H1 (cell line): Measurements from ENCODE around the gene NCEH1. TPM values are rescaled to one million over a fixed set of nuclear protein-coding genes. Genes with fewer than 3 reads are reported as not detected.
A peak's percentile ranks its signal among the peaks of the same experiment; 100 is the strongest.

Experiments used
- CTCF ChIA-PET: fragments of 300-600 bp; sonication (Branson Sonifier 250); formaldehyde crosslinking; loops from one replicate; lab custom pipeline; 2021; ENCODE audit not compliant: partially characterized antibody; lab: Charles Lee
- POLR2A ChIA-PET: fragments of 300-600 bp; sonication (Branson Sonifier 250); formaldehyde crosslinking; loops from one replicate; lab custom pipeline; 2021; ENCODE audit warnings: inconsistent platforms; ENCODE audit not compliant: partially characterized antibody; lab: Charles Lee
- DNase-seq, 2 experiments: peaks; one replicate each; pipeline versions ENCODE4 v3.0.0 to v3.0.0-alpha.2; 2010 to 2022; ENCODE audit warnings: low spot score in 2 of 2, low read depth in 1 of 2, mixed read lengths in 1 of 2
- FAIRE-seq: peaks from 2 replicates; lab custom pipeline; 2011; peaks lifted over from hg19 to GRCh38; lab: Jason Lieb, UNC
- H2AFZ ChIP-seq: 2 replicates; pipeline ENCODE4 v1.8.1; 2012; ENCODE audit warnings: low read length, inconsistent platforms
- H2AK5ac ChIP-seq: 2 replicates; pipeline ENCODE4 v1.6.1; 2013; ENCODE audit warnings: low read depth, low read length
- H2BK120ac ChIP-seq: replicated peaks from 2 replicates; pipeline ENCODE3; 2013; ENCODE audit warnings: low read depth, low read length, inconsistent platforms
- H2BK12ac ChIP-seq: 2 replicates; pipeline ENCODE4 v1.6.1; 2013; ENCODE audit warnings: low read depth, low read length
- H2BK15ac ChIP-seq: 2 replicates; pipeline ENCODE4 v1.6.1; 2013; ENCODE audit warnings: low read length
- H2BK20ac ChIP-seq: 2 replicates; pipeline ENCODE4 v1.6.1; 2013; ENCODE audit warnings: low read length
- H2BK5ac ChIP-seq: 2 replicates; pipeline ENCODE4 v1.6.1; 2013; ENCODE audit warnings: low read depth, low read length
- H3K14ac ChIP-seq: 2 replicates; pipeline ENCODE4 v1.6.1; 2013; ENCODE audit warnings: inconsistent platforms; ENCODE audit not compliant: insufficient read length
- H3K18ac ChIP-seq: 2 replicates; pipeline ENCODE4 v1.6.1; 2013; ENCODE audit warnings: low read length; ENCODE audit errors: extremely low read depth
- H3K23ac ChIP-seq: 2 replicates; pipeline ENCODE4 v1.6.1; 2013; ENCODE audit warnings: inconsistent platforms; ENCODE audit not compliant: insufficient read length
- H3K23me2 ChIP-seq: 2 replicates; pipeline ENCODE4 v1.6.1; 2013; ENCODE audit warnings: low read depth, low read length
- H3K27ac ChIP-seq: 2 replicates; pipeline ENCODE4 v1.6.1; 2011; ENCODE audit warnings: low read depth, low read length, inconsistent platforms
- H3K27me3 ChIP-seq, 4 experiments: replicated peaks in 1 of 4; 1 replicate in 1 of 4; 2 replicates in 3 of 4; pipeline versions ENCODE4 v1.6.1 to v1.8.1; 2011 to 2013; ENCODE audit warnings: low read length in 3 of 4, mild to moderate bottlenecking in 3 of 4, inconsistent platforms in 2 of 4, mixed read lengths in 2 of 4, moderate library complexity in 1 of 4; ENCODE audit not compliant: control insufficient read depth in 3 of 4, insufficient read depth in 3 of 4; ENCODE audit errors: extremely low read depth in 1 of 4
- H3K36me3 ChIP-seq, 4 experiments: 2 replicates each; pipeline versions ENCODE4 v1.6.1 to v1.8.1; 2011 to 2013; ENCODE audit warnings: mild to moderate bottlenecking in 4 of 4, low read length in 3 of 4, moderate library complexity in 2 of 4, control low read depth in 1 of 4, inconsistent platforms in 1 of 4; ENCODE audit not compliant: insufficient read depth in 4 of 4, control insufficient read depth in 2 of 4
- H3K4ac ChIP-seq: replicated peaks from 2 replicates; pipeline ENCODE3; 2013; ENCODE audit warnings: low read length, low read depth, mixed read lengths, inconsistent platforms; ENCODE audit not compliant: insufficient read length
- H3K4me1 ChIP-seq, 4 experiments: replicated peaks in 1 of 4; 1 replicate in 1 of 4; 2 replicates in 3 of 4; pipeline versions ENCODE4 v1.6.1 to v1.8.1; 2011 to 2013; ENCODE audit warnings: low read length in 3 of 4, inconsistent platforms in 2 of 4, mixed read lengths in 1 of 4; ENCODE audit not compliant: insufficient read depth in 4 of 4, control insufficient read depth in 3 of 4
- H3K4me2 ChIP-seq, 2 experiments: 2 replicates each; pipeline versions ENCODE4 v1.6.1 to v1.8.1; 2011 to 2013; ENCODE audit warnings: low read depth in 2 of 2, low read length in 2 of 2, control low read depth in 1 of 2, inconsistent platforms in 1 of 2, mild to moderate bottlenecking in 1 of 2; ENCODE audit not compliant: insufficient read depth in 1 of 2
- H3K4me3 ChIP-seq, 4 experiments: fragments of 200-600, 300-600 bp in 1 of 4; sonication (generic), shearing (Covaris generic), sonication (Bioruptor Twin) in 1 of 4; 2 replicates each; pipeline versions ENCODE4 v1.5.1 to v1.8.1; 2011 to 2016; ENCODE audit warnings: low read length in 4 of 4, low read depth in 3 of 4, control low read depth in 2 of 4, inconsistent platforms in 2 of 4, mild to moderate bottlenecking in 2 of 4, mixed read lengths in 1 of 4, moderate library complexity in 1 of 4; ENCODE audit not compliant: insufficient read depth in 2 of 4; ENCODE audit errors: extremely low read depth in 1 of 4
- H3K56ac ChIP-seq: replicated peaks from 2 replicates; pipeline ENCODE3; 2013; ENCODE audit warnings: low read depth, mild to moderate bottlenecking, mixed read lengths, low read length, inconsistent platforms; ENCODE audit not compliant: insufficient read length
- H3K79me1 ChIP-seq: 2 replicates; pipeline ENCODE4 v1.6.1; 2013; ENCODE audit warnings: low read depth, low read length, control low read depth
- H3K79me2 ChIP-seq, 2 experiments: 2 replicates each; pipeline versions ENCODE4 v1.6.1 to v1.8.1; 2012 to 2013; ENCODE audit warnings: low read length in 2 of 2, mild to moderate bottlenecking in 2 of 2, inconsistent platforms in 1 of 2; ENCODE audit not compliant: insufficient read depth in 2 of 2, control insufficient read depth in 1 of 2
- H3K9ac ChIP-seq, 4 experiments: replicated peaks in 1 of 4; 1 replicate in 1 of 4; 2 replicates in 3 of 4; pipeline versions ENCODE4 v1.6.1 to v1.8.1; 2011 to 2013; ENCODE audit warnings: low read depth in 3 of 4, low read length in 3 of 4, control low read depth in 2 of 4, mild to moderate bottlenecking in 2 of 4, moderate library complexity in 2 of 4, inconsistent platforms in 1 of 4; ENCODE audit errors: extremely low read depth in 1 of 4
- H3K9me3 ChIP-seq, 2 experiments: 2 replicates each; pipeline versions ENCODE4 v1.6.1 to v1.8.1; 2012 to 2013; ENCODE audit warnings: mild to moderate bottlenecking in 2 of 2, moderate library complexity in 2 of 2, control low read depth in 1 of 2, inconsistent platforms in 1 of 2, low read depth in 1 of 2, low read length in 1 of 2, mixed read lengths in 1 of 2; ENCODE audit not compliant: insufficient read depth in 2 of 2
- H4K20me1 ChIP-seq, 2 experiments: replicated peaks in 1 of 2; 2 replicates each; pipeline versions ENCODE3 to v1.8.1; 2011 to 2013; ENCODE audit warnings: inconsistent platforms in 2 of 2, low read length in 2 of 2, mild to moderate bottlenecking in 1 of 2; ENCODE audit not compliant: insufficient read depth in 2 of 2, control insufficient read depth in 1 of 2
- H4K5ac ChIP-seq: 2 replicates; pipeline ENCODE4 v1.6.1; 2013; ENCODE audit warnings: low read length, low read depth, mixed read lengths, inconsistent platforms; ENCODE audit not compliant: insufficient read length
- H4K8ac ChIP-seq: 2 replicates; pipeline ENCODE4 v1.8.0; 2013; ENCODE audit warnings: mild to moderate bottlenecking, moderate library complexity, low read length, inconsistent platforms; ENCODE audit not compliant: insufficient read depth; ENCODE audit errors: extremely low read depth
- H4K91ac ChIP-seq: replicated peaks from 2 replicates; pipeline ENCODE3; 2013; ENCODE audit warnings: low read length, mixed read lengths, inconsistent platforms; ENCODE audit not compliant: insufficient read length
- CHD2 ChIP-seq: IDR thresholded peaks from 2 replicates; pipeline ENCODE4 v1.6.1; 2012; ENCODE audit warnings: low read length, improper control_type of control experiment
- EGR1 ChIP-seq: IDR thresholded peaks from 2 replicates; pipeline ENCODE4 v1.6.1; 2011; ENCODE audit warnings: low read depth, low read length, borderline replicate concordance
- EZH2 ChIP-seq: fragments of 200-600 bp; sonication (generic); IDR thresholded peaks from 2 replicates; pipeline ENCODE4 v1.7.1; 2012; ENCODE audit warnings: low read depth, mild to moderate bottlenecking, moderate library complexity, low read length, inconsistent platforms; ENCODE audit not compliant: severe bottlenecking
- GTF2F1 ChIP-seq: IDR thresholded peaks from 2 replicates; pipeline ENCODE4 v1.6.1; 2012; ENCODE audit warnings: low read depth, low read length, improper control_type of control experiment, borderline replicate concordance
- JUN ChIP-seq: IDR thresholded peaks from 2 replicates; pipeline ENCODE4 v1.6.1; 2011; ENCODE audit warnings: low read depth, mild to moderate bottlenecking, improper control_type of control experiment, low read length
- POU5F1 ChIP-seq: IDR thresholded peaks from 2 replicates; pipeline ENCODE4 v1.6.1; 2011; ENCODE audit warnings: low read depth, mild to moderate bottlenecking, low read length, moderate library complexity
- RNF2 ChIP-seq: fragments of 200-900, 300-1000 bp; sonication (generic); IDR thresholded peaks from 2 replicates; pipeline ENCODE4 v1.7.1; 2016; ENCODE audit warnings: borderline replicate concordance, low read depth, mild to moderate bottlenecking, antibody characterized with exemption, low read length; ENCODE audit not compliant: poor library complexity, severe bottlenecking; ENCODE audit errors: missing control alignments
- SP4 ChIP-seq: IDR thresholded peaks from 2 replicates; pipeline ENCODE4 v1.6.1; 2012; ENCODE audit warnings: low read length, inconsistent platforms
- TAF1 ChIP-seq: IDR thresholded peaks from 2 replicates; pipeline ENCODE4 v1.6.1; 2011; ENCODE audit warnings: mild to moderate bottlenecking, low read depth, low read length
- TAF7 ChIP-seq: optimal IDR thresholded peaks from 2 replicates; pipeline ENCODE3; 2011; ENCODE audit warnings: low read depth, mild to moderate bottlenecking, inconsistent platforms, low read length, moderate library complexity, borderline replicate concordance
- TBP ChIP-seq: IDR thresholded peaks from 2 replicates; pipeline ENCODE4 v1.6.1; 2011; ENCODE audit warnings: low read depth, low read length, improper control_type of control experiment
- TCF12 ChIP-seq: IDR thresholded peaks from 2 replicates; pipeline ENCODE4 v1.6.1; 2011; ENCODE audit warnings: low read depth, mild to moderate bottlenecking, low read length
- ZNF274 ChIP-seq: IDR thresholded peaks from 2 replicates; pipeline ENCODE4 v1.7.0; 2012; ENCODE audit warnings: low read length, borderline replicate concordance; ENCODE audit errors: extremely low read depth
- WGBS, 2 experiments: shearing (Covaris generic) in 1 of 2; methylation state at CpG; one replicate each; pipeline versions ENCODE4 v1.1.6 to v1.1.7; 2013 to 2015; ENCODE audit warnings: low lambda C conversion rate in 2 of 2, mixed read lengths in 2 of 2, inconsistent platforms in 1 of 2, low coverage in 1 of 2, missing lambda C conversion rate in 1 of 2; ENCODE audit not compliant: insufficient replicate concordance in 2 of 2, insufficient coverage in 1 of 2, insufficient read length in 1 of 2; ENCODE audit errors: extremely low coverage in 1 of 2, missing lambda C conversion rate in 1 of 2; 5-methylcytosine and 5-hydroxymethylcytosine counted together
- polyA plus RNA-seq, 7 experiments: library from polyadenylated mRNA; depleted of rRNA in 3 of 7; stranded (reverse) in 5 of 7; unstranded in 2 of 7; fragments of >200 nt in 5 of 7; fragments of 200-250 nt in 2 of 7; gene quantifications; 1 replicate in 5 of 7; 2 replicates in 1 of 7; 4 replicates in 1 of 7; pipeline versions ENCODE4 v1.2.1 to v1.2.3, GENCODE V29; 2011 to 2013; ENCODE audit warnings: missing spikeins in 2 of 7, mixed read lengths in 2 of 7
- total RNA-seq: library from RNA; stranded (reverse); fragmentation: NEBNext Ultra II Directional; extraction: Animal tissue kit (Norgen Biotek cat#: 25700); gene quantifications from 2 replicates; pipeline ENCODE4 v1.2.1, GENCODE V29; 2021

Gene NCEH1
- total and polyA plus RNA-seq, 2 of the 8 experiments (the other 6 are each of a cell fraction or from before 2014, with no cell fraction given), result 2.2 to 6.4 TPM

DNA sequence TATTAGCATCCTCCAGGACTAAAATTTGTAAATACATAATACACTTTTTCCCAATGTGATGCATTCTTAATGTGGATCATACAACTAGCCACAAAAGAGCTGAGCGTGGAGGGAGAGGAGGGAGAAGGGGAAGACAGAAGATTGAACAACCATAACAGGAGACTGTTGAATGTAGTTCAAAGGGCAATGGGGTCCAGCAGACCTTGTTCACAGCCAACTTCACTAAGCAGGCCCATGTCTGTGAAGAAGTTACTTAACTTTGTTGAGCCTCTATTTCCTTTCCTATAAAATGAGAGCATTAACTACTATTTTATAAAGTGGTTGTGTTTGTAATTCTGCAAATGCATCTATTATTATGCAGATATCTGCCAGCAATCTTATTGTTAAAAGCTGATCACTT is 13.3 kb downstream of the NCEH1 start:
- CTCF ChIA-PET, result interaction anchor here (0.5 to 2.1 kb wide), 9 partner anchors 8 to 396 kb away, joined by 3 to 6 read pairs (median 3); partner anchors contain the start of gene ECT2
- no peak overlapping the region for H3K4me3 ChIP-seq
- no peaks in the 10 kb centered on the region for H3K36me3 ChIP-seq
- H3K79me2 ChIP-seq, result no peaks in the 10 kb centered on the region
- H3K4me1 ChIP-seq, result peaks cover 0 to 4% (median under 1%) of the 10 kb centered on the region in 4 experiments; a peak in 2 of 7 replicates
- H4K91ac ChIP-seq, result no peak overlapping the region
- no peak overlapping the region for H2BK20ac ChIP-seq
- no peak overlapping the region for H2BK5ac ChIP-seq
- H3K56ac ChIP-seq, result no peak overlapping the region
- H4K20me1 ChIP-seq, result peaks cover 0 to 2% of the 10 kb centered on the region in 2 experiments
- no peak overlapping the region for H2AFZ ChIP-seq
- H2BK12ac ChIP-seq, result no peak overlapping the region; the same call in 1 of the 2 replicates
- 90% methylated on average over 1 of the region's 1 CpG; no CpG with 5 or more reads in 1 of the 2 experiments for WGBS, 2 experiments
- H2AK5ac ChIP-seq, result no peak overlapping the region
- H4K8ac ChIP-seq, result no peak overlapping the region
- H3K4ac ChIP-seq, result no peak overlapping the region
- H3K79me1 ChIP-seq, result peaks cover 3% of the 10 kb centered on the region; the same call in 1 of the 2 replicates
- H2BK15ac ChIP-seq, result no peak overlapping the region
- no peaks in the 10 kb centered on the region for H3K9me3 ChIP-seq
- no peak for DNase-seq
- no peak overlapping the region for H2BK120ac ChIP-seq
- no peak overlapping the region for H3K23ac ChIP-seq
- no peaks in the 10 kb centered on the region for H3K23me2 ChIP-seq
- H3K9ac ChIP-seq, result no peak overlapping the region; a peak in 1 of 7 replicates
- no peak overlapping the region for H3K14ac ChIP-seq
- H3K27me3 ChIP-seq, result no peaks in the 10 kb centered on the region
- TF ChIP-seq GTF2F1 (no peak), ZNF274 (no peak), JUN (no peak), TBP (no peak), TAF1 (no peak), EZH2 (no peak), TCF12 (no peak), EGR1 (no peak), SP4 (no peak), CHD2 (no peak), POU5F1 (no peak), RNF2 (no peak), TAF7 (no peak)
- TF ChIP-seq, all 59 proteins: peak for 0
- FAIRE-seq, result no peak
- POLR2A ChIA-PET, result no interaction called here
- Histone ChIP-seq H3K18ac (0 out of 2 replicates have a peak overlapping the region, but pooled peaks have one; percentile 53), H3K27ac (no peak overlapping the region), H4K5ac (no peak overlapping the region), H3K4me2 (no peak overlapping the region)
